Activated CD4-positive, alpha-beta T cell treated with anti-CD3 and anti-CD28 coated beads, Interleukin-2, Interleukin-4, amounts not matched to agents 100 ng/mL and 50 ng/mL, durations not matched to agents 16 hours and 8 hours (primary cell): Measurements from ENCODE around the gene COL6A2.
"Not testable (repeated sequence)": the region's sequence is repeated elsewhere in the genome, so short reads cannot be mapped to it uniquely, and the experiment has no call there.

Experiments
- DNase-seq: peaks from one replicate; pipeline ENCODE4 v3.0.0-alpha.2; 2020; ENCODE audit warnings: low spot score

Gene COL6A2

GRCh38 chr21:46176443-46177129, 78.7 kb downstream of the COL6A2 start:
- not testable (repeated sequence) for DNase-seq

- DNase-seq, result no peak
Measured at GRCh38 chr21:46178961-46179360, 81.0 kb downstream of the COL6A2 start.
